Chondrocyte (in vitro differentiated cells): ENCODE data around the gene MYL11. TPM values are rescaled to one million over a fixed set of nuclear protein-coding genes. Genes with fewer than 3 reads are reported as not detected.

Experiments used
- DNase-seq: peaks from one replicate; pipeline ENCODE4 v3.0.0; 2021; ENCODE audit warnings: mixed read lengths, low spot score
- H3K27ac Mint-ChIP-seq: one replicate; pipeline ENCODE4 v1.8.0; 2021; ENCODE audit warnings: mild to moderate bottlenecking, moderate library complexity, mixed read lengths; ENCODE audit not compliant: unreplicated experiment
- H3K27me3 Mint-ChIP-seq: 2 replicates; pipeline ENCODE4 v1.8.0; 2021; ENCODE audit warnings: low read depth, mixed read lengths
- H3K36me3 Mint-ChIP-seq: 2 replicates; pipeline ENCODE4 v1.8.0; 2021; ENCODE audit warnings: low read depth, mixed read lengths
- H3K4me1 Mint-ChIP-seq: 2 replicates; pipeline ENCODE4 v1.8.0; 2021; ENCODE audit warnings: low read depth, mild to moderate bottlenecking, mixed read lengths
- H3K4me3 Mint-ChIP-seq: one replicate; pipeline ENCODE4 v1.8.0; 2021; ENCODE audit warnings: mild to moderate bottlenecking, moderate library complexity, mixed read lengths; ENCODE audit not compliant: unreplicated experiment
- H3K9me3 Mint-ChIP-seq: 2 replicates; pipeline ENCODE4 v1.8.0; 2021; ENCODE audit warnings: low read depth, mixed read lengths
- total RNA-seq: library from RNA; stranded (reverse); gene quantifications from 3 replicates; pipeline ENCODE4 v1.2.1, GENCODE V29; 2021
- TF ChIP-seq, protein P1 (sequence below): fragments of 200-600 bp; sonication (generic); IDR thresholded peaks from 2 replicates; pipeline ENCODE4 v1.5.0; 2021; ENCODE audit warnings: antibody characterized with exemption, mild to moderate bottlenecking, moderate library complexity

The MYL11 gene
- total RNA-seq, 1 donor from 2014 or later: 0.82 TPM

DNA sequence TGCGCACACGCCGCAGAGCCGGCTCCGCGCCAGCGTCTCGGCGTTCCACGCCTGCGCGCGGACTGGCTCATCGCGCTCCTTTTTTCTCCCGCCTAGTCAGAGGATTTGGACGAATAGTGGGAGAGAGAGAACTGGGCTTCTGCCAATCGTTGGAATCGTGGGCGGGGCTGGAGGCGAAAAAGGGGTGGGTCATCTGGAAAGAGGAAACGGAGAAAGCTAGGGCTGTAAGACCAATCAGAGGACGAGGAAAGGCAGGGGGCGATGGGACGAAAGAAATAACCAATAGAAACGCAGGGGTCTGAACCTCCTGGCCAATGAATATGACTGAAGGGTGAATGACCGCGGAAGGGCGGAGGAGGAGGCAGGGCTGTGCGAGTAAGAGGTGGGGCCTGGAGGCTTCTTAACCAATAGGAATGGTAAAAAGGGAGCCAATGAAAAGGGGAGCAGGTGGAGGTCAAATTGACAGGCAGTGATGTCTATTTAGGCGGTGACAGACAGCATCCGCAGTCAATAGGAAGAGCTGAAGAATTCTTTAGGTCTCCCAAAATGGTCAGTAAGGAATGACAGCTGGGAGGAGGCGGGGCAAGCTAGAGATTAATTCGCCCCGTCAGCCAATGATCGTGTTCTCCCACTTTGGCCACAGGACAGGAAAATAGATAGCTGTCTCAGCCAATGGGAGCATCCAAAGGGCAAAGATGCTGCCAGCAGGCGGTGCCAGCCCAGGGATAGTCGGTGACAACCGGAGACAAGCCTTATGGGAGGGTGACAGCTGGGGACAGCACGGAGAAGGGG lies 4.0 kb upstream of the MYL11 start, which contains the start of gene TBC1D10B:
TSS of gene TBC1D10B (minus strand) at position 39 of the 792 bp plus-strand sequence. CDS start 311 bp downstream, outside the sequence.
- no peak for DNase-seq
- TF ChIP-seq, protein P1, sequence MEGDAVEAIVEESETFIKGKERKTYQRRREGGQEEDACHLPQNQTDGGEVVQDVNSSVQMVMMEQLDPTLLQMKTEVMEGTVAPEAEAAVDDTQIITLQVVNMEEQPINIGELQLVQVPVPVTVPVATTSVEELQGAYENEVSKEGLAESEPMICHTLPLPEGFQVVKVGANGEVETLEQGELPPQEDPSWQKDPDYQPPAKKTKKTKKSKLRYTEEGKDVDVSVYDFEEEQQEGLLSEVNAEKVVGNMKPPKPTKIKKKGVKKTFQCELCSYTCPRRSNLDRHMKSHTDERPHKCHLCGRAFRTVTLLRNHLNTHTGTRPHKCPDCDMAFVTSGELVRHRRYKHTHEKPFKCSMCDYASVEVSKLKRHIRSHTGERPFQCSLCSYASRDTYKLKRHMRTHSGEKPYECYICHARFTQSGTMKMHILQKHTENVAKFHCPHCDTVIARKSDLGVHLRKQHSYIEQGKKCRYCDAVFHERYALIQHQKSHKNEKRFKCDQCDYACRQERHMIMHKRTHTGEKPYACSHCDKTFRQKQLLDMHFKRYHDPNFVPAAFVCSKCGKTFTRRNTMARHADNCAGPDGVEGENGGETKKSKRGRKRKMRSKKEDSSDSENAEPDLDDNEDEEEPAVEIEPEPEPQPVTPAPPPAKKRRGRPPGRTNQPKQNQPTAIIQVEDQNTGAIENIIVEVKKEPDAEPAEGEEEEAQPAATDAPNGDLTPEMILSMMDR: peak; percentile 66
- peaks cover 3% of the 10 kb centered on the region for H3K36me3 Mint-ChIP-seq
- peak within 1 kb of the TSS; percentile 86 for H3K4me3 Mint-ChIP-seq
- no peaks in the 10 kb centered on the region for H3K9me3 Mint-ChIP-seq
- no peaks in the 10 kb centered on the region for H3K27me3 Mint-ChIP-seq
- H3K4me1 Mint-ChIP-seq: peaks cover 39% of the 10 kb centered on the region
- peak within 1 kb of the TSS; percentile 86 for H3K27ac Mint-ChIP-seq

DNA sequence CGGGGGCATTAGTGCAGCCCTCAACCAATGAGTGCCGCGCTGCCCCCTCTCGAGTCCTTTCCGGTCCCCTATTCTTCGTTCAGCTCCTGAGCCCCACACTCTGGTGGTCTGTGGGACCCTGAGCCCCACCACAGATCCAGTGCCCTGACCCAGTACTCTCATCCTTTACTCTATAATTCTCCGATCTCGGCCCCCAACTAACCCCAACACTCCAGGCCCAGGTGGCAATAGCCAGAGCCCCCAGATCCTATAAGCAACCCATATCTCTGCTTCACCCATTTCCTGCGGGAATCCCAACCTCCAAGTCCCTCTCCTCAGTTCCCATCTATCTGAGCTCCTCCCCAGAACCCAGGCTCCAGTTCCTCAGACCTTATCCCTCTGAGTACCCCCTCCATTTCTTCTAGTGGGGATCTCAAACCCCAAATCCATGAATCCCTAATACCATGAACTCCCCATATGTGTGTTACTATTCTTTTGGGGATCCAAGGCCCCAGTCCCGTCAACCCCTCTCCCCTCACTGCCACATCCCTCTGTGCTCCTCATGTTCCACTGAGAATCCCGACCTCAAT lies 3.3 kb upstream of the MYL11 start:
- TF ChIP-seq, protein P1: peak; percentile 35
- Mint-ChIP-seq H3K9me3 (no peaks in the 10 kb centered on the region), H3K36me3 (peaks cover 2% of the 10 kb centered on the region), H3K4me1 (peaks cover 38% of the 10 kb centered on the region), H3K27ac (peak overlapping the region; percentile 86), H3K4me3 (peak overlapping the region; percentile 72), H3K27me3 (no peaks in the 10 kb centered on the region)
- DNase-seq: no peak

DNA sequence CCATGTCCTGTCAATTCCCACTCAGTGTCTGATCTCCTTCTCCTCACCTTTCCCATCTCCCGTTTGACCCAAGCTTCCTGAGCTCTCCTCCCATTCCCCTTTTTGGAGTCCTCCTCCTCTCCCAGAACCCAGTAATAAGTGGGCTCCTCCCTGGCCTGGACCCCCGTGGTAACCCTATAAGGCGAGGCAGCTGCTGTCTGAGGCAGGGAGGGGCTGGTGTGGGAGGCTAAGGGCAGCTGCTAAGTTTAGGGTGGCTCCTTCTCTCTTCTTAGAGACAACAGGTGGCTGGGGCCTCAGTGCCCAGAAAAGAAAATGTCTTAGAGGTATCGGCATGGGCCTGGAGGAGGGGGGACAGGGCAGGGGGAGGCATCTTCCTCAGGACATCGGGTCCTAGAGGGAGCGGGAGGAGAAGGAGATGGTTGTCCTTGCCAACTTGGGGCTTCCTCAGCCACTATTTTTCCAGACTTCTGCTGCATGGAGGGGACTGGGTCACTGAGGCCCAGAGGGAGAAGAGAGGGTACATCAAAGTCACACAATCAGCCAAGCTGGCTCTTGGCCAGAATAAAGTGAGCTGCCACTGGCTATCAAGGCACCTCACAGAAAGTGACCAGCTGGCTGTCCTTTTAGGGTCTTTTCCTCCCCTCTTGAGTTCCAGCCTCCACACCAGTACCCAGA lies 2.4 kb upstream of the MYL11 start:
- H3K36me3 Mint-ChIP-seq: no peaks in the 10 kb centered on the region
- H3K27ac Mint-ChIP-seq: no peak overlapping the region
- TF ChIP-seq, protein P1: no peak
- no peak for DNase-seq
- H3K4me3 Mint-ChIP-seq: no peak overlapping the region
- H3K9me3 Mint-ChIP-seq: no peaks in the 10 kb centered on the region
- no peaks in the 10 kb centered on the region for H3K27me3 Mint-ChIP-seq
- H3K4me1 Mint-ChIP-seq: peaks cover 31% of the 10 kb centered on the region

DNA sequence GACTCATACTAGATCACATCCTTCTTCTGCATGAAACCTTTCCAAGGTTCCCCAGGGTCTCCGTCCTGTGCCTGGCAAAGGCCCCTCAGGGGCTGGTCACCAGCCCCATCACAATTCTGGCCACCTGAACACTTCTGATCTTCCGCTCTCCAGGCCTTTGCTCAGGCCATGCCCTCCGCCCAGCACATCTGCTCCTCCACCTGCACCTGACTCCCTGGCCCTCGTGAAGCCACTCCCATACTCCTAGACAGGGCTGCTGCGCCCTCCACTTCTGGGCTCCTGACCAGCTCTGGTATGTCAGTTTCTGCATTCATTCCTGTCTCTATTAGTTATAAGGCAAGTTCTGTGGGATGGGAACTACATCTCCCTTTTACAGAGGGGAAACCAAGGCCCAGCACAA lies 1.9 kb upstream of the MYL11 start:
- no peak for DNase-seq
- H3K4me1 Mint-ChIP-seq: peaks cover 29% of the 10 kb centered on the region
- H3K9me3 Mint-ChIP-seq: no peaks in the 10 kb centered on the region
- no peak overlapping the region for H3K4me3 Mint-ChIP-seq
- TF ChIP-seq, protein P1: no peak
- H3K36me3 Mint-ChIP-seq: no peaks in the 10 kb centered on the region
- H3K27me3 Mint-ChIP-seq: no peaks in the 10 kb centered on the region
- no peak overlapping the region for H3K27ac Mint-ChIP-seq

- Mint-ChIP-seq H3K27ac (no peak overlapping the region), H3K27me3 (no peaks in the 10 kb centered on the region), H3K4me1 (peaks cover 31% of the 10 kb centered on the region), H3K4me3 (no peak overlapping the region), H3K36me3 (no peaks in the 10 kb centered on the region), H3K9me3 (no peaks in the 10 kb centered on the region)
- DNase-seq: no peak
- TF ChIP-seq, protein P1: no peak
Observed at GRCh38 chr16:30375864-30376263, 1.3 kb downstream of the MYL11 start.
